Bronchial epithelial cell (primary cell): ENCODE measurements around the gene TAS2R40. TPM values are rescaled to one million over a fixed set of nuclear protein-coding genes. Genes with fewer than 3 reads are reported as not detected.

Experiments
- DNase-seq: peaks from one replicate; pipeline ENCODE4 v3.0.0-alpha.2; 2010; ENCODE audit warnings: low read depth
- FAIRE-seq: peaks from 2 replicates; lab custom pipeline; 2011; peaks lifted over from hg19 to GRCh38; lab: Jason Lieb, UNC
- H3K27me3 ChIP-seq: 2 replicates; pipeline ENCODE4 v1.5.1; 2011; ENCODE audit warnings: low read length; ENCODE audit not compliant: control insufficient read depth, insufficient read depth
- H3K36me3 ChIP-seq: 2 replicates; pipeline ENCODE4 v1.5.1; 2011; ENCODE audit warnings: low read length; ENCODE audit not compliant: control insufficient read depth, insufficient read depth
- H3K4me3 ChIP-seq: 2 replicates; pipeline ENCODE4 v1.5.1; 2011; ENCODE audit warnings: mild to moderate bottlenecking, low read depth, low read length, control low read depth
- CTCF ChIP-seq: IDR thresholded peaks from 2 replicates; pipeline ENCODE4 v1.5.1; 2011; ENCODE audit warnings: mild to moderate bottlenecking, moderate library complexity, low read length, control low read depth, inconsistent platforms; ENCODE audit not compliant: insufficient read depth, severe bottlenecking
- total RNA-seq: library from RNA; depleted of rRNA; stranded (reverse); fragments of >200 nt; gene quantifications from 2 replicates; pipeline ENCODE4 v1.2.1, GENCODE V29; 2014

TAS2R40 gene
- total RNA-seq, 1 donor from 2014 or later = not detected

GRCh38 chr7:143183024-143183423, 38.8 kb upstream of the TAS2R40 start, which contains the start of gene TAS2R39:
Gene TAS2R39, plus strand, starts transcription at chr7:143183419. Its CDS starts 0 bp downstream, at chr7:143183419.
- no peak within 1 kb of the TSS for H3K4me3 ChIP-seq
- TF ChIP-seq CTCF = no peak
- no peaks in the 10 kb centered on the region for H3K36me3 ChIP-seq
- H3K27me3 ChIP-seq = no peaks in the 10 kb centered on the region
- no peak for FAIRE-seq
- DNase-seq = no peak

- TF ChIP-seq CTCF = no peak
- no peak for FAIRE-seq
- H3K36me3 ChIP-seq = no peaks in the 10 kb centered on the region
- DNase-seq = no peak
- no peaks in the 10 kb centered on the region for H3K27me3 ChIP-seq
- H3K4me3 ChIP-seq = no peak overlapping the region
These were observed 36.3 kb upstream of the TAS2R40 start for GRCh38 chr7:143185551-143185950.

- no peaks in the 10 kb centered on the region for H3K36me3 ChIP-seq
- H3K27me3 ChIP-seq = no peaks in the 10 kb centered on the region
- H3K4me3 ChIP-seq = no peak overlapping the region
- no peak for FAIRE-seq
- DNase-seq = no peak
- no peak for TF ChIP-seq CTCF
These were observed 32.8 kb upstream of the TAS2R40 start for GRCh38 chr7:143188994-143189393.

GRCh38 chr7:143193880-143194279, 28.0 kb upstream of the TAS2R40 start:
- FAIRE-seq = no peak
- no peak for TF ChIP-seq CTCF

GRCh38 chr7:143199040-143199439, 22.8 kb upstream of the TAS2R40 start:
- FAIRE-seq = no peak
- no peaks in the 10 kb centered on the region for H3K27me3 ChIP-seq
- DNase-seq = no peak

More at GRCh38 chr7:143193880-143194279, 28.0 kb upstream of the TAS2R40 start:
- H3K36me3 ChIP-seq = no peaks in the 10 kb centered on the region
- H3K27me3 ChIP-seq = no peaks in the 10 kb centered on the region
- H3K4me3 ChIP-seq = no peak overlapping the region
- no peak for DNase-seq

More at GRCh38 chr7:143199040-143199439, 22.8 kb upstream of the TAS2R40 start:
- Histone ChIP-seq H3K4me3 (no peak overlapping the region), H3K36me3 (no peaks in the 10 kb centered on the region)
- no peak for TF ChIP-seq CTCF
